ENCODE measurements around the gene CLDN3. TPM values are rescaled to one million over a fixed set of nuclear protein-coding genes. Genes with fewer than 3 reads are reported as not detected.
"Not testable (repeated sequence)": the region's sequence is repeated elsewhere in the genome, so short reads cannot be mapped to it uniquely, and the experiment has no call there.

The CLDN3 gene, protein sequence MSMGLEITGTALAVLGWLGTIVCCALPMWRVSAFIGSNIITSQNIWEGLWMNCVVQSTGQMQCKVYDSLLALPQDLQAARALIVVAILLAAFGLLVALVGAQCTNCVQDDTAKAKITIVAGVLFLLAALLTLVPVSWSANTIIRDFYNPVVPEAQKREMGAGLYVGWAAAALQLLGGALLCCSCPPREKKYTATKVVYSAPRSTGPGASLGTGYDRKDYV
- total RNA-seq: not detected
- long read RNA-seq: 0 reads

- intact Hi-C loops (cut with DNase I): no loop called here
- ATAC-seq (peak; percentile 15 to 67), DNase-seq (no peak)
These were observed at the start of gene CLDN3 for GRCh38 chr7:73770002-73770859. TSS of gene CLDN3 (minus strand) at chr7:73770270. CDS start at chr7:73770049, 221 bp downstream.

DNA sequence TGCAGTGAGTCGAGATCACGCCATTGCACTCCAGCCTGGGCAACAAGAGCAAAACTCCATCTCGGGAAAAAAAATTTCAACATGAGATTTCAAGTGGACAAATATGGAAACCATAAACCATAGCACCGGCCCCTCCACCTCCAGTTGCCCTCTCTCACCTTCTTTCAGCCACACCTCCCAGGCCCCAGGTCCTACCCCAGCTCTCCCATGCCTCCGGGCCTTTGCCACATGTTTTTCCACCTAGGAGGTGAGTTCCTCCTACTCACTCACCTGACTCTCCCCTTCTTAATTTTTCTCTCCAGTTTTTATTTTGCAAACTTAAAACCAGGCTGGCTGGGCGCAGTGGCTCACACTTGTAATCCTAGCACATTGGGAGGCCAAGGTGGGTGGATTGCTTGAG, 47.1 kb upstream of the CLDN3 start:
- DNase-seq (no peak), ATAC-seq (no peak)
- intact Hi-C loops (cut with DNase I): no loop called here

DNA sequence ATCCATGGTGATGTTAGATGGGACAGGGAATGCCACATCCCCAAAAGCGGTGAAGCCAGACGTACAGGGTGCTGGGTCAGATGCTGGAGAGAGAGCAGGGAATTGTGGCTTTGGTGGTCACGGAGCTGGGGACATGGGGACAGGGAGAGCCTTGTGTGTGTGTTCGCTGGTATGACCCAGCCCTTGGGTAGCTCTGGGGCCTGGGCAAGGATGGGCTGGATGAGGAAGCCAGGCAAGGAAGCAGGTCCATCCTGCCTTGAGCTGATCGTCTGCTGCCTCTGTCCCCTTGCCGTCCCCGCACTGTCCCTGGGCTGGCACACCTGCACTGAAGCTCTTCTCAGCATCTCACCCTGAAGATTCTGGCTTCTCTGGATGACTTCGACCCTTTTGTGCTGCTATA, 45.4 kb upstream of the CLDN3 start:
- ATAC-seq: no peak
- intact Hi-C loops (cut with DNase I): no loop called here
- no peak for DNase-seq

GRCh38 chr7:73812996-73813395, 42.9 kb upstream of the CLDN3 start:
- DNase-seq (no peak), ATAC-seq (no peak)
- intact Hi-C loops (cut with DNase I): loop anchor here in 1 of 2 donors (5.0 kb wide), 1 partner anchor 44 kb away; no protein-coding TSS in a partner anchor

DNA sequence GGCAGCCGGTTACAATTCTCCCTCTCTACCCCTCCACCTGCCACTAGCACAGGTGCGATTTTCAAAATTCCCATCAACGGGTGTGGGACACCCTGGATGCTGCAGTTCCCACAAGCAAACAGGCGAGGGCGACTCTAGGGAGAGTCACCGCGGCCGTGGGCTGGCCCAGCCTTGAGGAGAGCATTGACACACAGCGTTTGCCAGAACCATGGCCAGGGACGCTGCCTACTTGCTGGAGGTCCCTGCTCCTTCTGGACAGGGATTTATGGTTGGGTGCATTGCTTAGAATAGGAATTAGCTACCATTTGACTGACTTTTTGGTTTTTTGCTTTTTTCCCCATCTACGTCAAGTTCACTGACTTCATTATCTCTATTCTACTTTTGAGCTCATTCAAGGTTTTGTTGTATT, 41.7 kb upstream of the CLDN3 start:
- intact Hi-C loops (cut with DNase I): loop anchor here in 1 of 2 donors (5.0 kb wide), 1 partner anchor 46 kb away; no protein-coding TSS in a partner anchor
- ATAC-seq: peak; percentile 84 to 90
- peak; percentile 50 for DNase-seq

DNA sequence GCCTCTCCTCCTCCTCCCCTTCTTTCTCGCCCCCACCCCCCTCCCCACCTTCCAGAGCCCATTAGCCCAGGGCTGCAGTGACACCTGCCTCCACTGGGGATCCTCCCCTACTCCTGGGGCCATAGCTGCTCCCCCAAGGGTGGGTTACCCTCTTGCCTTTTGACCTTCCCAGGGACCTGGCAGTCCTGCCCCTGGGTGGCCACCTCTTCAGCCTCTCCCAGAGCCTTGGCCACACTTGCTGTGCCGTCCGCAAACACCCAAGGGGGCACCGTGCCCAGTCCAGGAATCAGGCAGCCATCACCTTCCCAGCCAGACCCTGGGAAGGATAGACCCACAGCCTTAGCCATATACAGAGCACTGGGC, 40.9 kb upstream of the CLDN3 start:
- intact Hi-C loops (cut with DNase I): loop anchor here in 1 of 2 donors (5.0 kb wide), 1 partner anchor 46 kb away; no protein-coding TSS in a partner anchor
- no peak for DNase-seq
- no peak for ATAC-seq

GRCh38 chr7:73809467-73809951, 39.4 kb upstream of the CLDN3 start:
- intact Hi-C loops (cut with DNase I): no loop called here
- ATAC-seq (no peak), DNase-seq (no peak)

DNA sequence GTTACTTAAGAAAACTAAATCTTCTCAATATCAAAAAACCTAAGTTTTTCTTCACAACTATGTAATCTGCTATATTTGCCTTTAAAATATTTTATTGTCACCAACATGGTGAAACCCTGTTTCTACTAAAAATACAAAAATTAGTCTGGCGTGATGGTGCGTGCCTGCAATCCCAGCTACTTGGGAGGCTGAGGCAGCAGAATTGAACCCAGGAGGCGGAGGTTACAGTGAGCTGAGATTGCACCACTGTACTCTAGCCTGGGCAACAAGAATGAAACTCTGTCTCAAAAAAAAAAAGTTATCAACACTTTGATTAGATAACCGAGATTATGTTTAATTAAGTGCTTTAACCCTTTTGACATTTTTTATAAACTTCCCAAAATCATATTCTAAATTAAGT, 32.4 kb upstream of the CLDN3 start:
- intact Hi-C loops (cut with DNase I): no loop called here
- ATAC-seq (no peak), DNase-seq (no peak)

DNA sequence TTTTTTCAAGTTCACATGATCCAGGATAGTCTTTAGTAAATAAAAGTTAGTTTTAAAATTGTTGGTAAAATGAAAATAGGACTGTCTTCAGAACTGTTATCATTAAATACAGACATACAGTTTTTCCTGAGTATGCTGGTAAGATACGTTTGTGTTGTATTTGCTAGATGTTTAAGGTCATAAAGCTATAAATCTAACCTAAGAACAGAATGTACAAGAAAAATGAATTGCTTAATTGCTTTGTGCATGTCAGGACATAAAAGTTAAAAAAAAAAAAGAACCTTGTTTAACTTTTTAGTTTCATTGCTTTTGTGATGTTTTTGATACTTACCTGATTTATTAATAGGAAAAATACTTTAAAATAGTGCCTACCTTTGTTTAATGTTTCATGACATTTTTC, 31.5 kb upstream of the CLDN3 start:
- ATAC-seq (no peak), DNase-seq (no peak)
- intact Hi-C loops (cut with DNase I): no loop called here

GRCh38 chr7:73799282-73800141, 29.4 kb upstream of the CLDN3 start:
- intact Hi-C loops (cut with DNase I): no loop called here
- no peak for ATAC-seq

GRCh38 chr7:73797176-73797575, 27.1 kb upstream of the CLDN3 start:
- intact Hi-C loops (cut with DNase I); DNase-seq: not testable (repeated sequence)

More at GRCh38 chr7:73799282-73800141, 29.4 kb upstream of the CLDN3 start:
- no peak for DNase-seq

GRCh38 chr7:73796656-73797055, 26.6 kb upstream of the CLDN3 start:
- ATAC-seq; intact Hi-C loops (cut with DNase I); DNase-seq: not testable (repeated sequence)

More at GRCh38 chr7:73797176-73797575, 27.1 kb upstream of the CLDN3 start:
- not testable (repeated sequence) for ATAC-seq

- DNase-seq; ATAC-seq; intact Hi-C loops (cut with DNase I): not testable (repeated sequence)
These were observed 25.1 kb upstream of the CLDN3 start for GRCh38 chr7:73795188-73795587.

GRCh38 chr7:73791170-73791690, 21.2 kb upstream of the CLDN3 start:
- ATAC-seq; DNase-seq; intact Hi-C loops (cut with DNase I): not testable (repeated sequence)

DNA sequence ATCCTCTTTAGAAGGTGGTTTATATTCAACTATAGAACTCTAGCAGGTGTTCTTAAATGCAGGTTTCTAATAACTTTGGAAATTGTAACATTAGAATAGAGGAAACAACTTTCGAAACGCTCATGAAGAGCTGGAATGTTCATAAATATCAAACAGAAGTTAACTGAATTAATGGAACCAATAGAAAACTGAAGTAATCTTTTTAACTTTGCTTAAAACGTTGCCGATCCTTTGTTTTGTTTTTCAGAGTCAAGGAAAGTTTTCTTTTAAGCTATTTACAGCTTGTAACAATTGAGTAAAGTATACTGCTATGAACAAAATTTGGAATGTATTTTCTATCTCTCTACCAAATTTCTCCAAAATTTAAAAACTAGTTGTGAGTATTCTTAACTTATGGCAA, 19.0 kb upstream of the CLDN3 start:
- intact Hi-C loops (cut with DNase I): no loop called here
- DNase-seq (no peak), ATAC-seq (no peak)

- ATAC-seq; intact Hi-C loops (cut with DNase I); DNase-seq: not testable (repeated sequence)
These were observed 17.6 kb upstream of the CLDN3 start for GRCh38 chr7:73787786-73788048.

DNA sequence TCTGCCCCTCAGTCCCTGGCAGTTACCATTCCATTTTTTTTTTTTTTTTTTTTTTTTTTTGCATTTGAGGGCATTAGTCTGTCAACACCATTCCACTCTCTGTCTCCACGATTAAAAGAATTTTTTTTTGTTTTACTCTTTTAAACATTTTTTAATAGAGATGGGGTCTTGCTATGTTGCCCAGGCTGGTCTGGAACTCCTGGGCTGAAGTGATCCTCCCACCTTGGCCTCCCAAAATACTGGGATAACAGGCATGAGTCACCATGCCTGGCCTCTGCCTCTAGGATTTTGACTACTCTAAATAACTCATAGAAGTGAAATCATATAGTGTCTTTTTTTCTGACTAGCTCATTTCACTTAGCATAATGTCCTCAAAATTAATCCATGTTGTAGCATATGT, 16.5 kb upstream of the CLDN3 start:
- intact Hi-C loops (cut with DNase I): no loop called here
- ATAC-seq: no peak
- DNase-seq: no peak

DNA sequence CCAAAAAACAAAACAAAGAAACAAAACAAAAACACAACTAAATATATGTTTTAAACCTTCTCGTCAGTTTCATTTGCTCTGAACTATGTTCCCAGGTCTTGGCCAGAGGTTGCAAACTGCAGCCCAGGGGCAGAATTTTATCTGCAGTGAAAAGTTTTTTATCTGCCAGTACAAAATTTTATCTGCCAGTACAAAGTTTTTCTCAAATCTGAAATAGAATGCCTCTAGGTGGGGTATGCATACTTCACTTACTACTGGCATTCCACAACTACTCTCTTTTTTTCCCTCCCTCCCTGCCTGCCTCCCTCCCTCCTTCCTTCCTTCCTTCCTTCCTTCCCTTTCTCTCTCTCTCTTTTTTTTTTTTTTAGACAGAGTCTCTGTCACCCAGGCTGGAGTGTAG, 9.4 kb upstream of the CLDN3 start:
- DNase-seq (no peak), ATAC-seq (no peak)
- intact Hi-C loops (cut with DNase I): no loop called here

DNA sequence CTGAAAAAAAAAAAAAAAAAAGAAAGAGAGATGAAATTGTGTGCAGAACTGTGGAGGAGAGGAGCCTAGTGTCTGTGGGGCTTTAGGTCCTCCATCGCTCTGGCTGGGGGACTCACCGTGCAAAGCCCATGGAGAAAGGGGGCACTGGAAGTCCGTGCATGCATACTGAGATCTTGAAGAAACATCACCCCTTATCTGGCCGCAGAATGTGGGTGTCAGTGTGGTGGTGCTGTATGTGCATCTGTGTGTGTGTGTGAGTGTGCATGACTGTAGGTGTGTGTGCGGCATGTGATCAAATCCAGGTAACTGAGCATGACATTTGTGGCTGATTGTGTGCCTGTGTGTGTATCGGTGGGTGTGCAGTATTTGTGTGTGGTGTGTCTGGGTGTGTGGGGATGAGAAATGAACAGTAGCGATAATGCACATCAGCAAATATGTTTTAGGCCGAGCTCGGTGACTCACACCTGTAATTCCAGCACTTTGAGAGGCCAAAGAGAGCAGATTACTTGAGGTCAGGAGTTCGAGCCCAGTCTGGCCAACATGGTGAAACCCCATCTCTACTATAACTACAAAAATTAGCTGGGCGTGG, 8.8 kb upstream of the CLDN3 start:
- intact Hi-C loops (cut with DNase I): no loop called here
- no peak for ATAC-seq
- DNase-seq: no peak
